Measurements from ENCODE around the gene ATXN10. TPM values are rescaled to one million over a fixed set of nuclear protein-coding genes. Genes with fewer than 3 reads are reported as not detected.

ATXN10 gene
- total and polyA plus RNA-seq, 2 of the 8 experiments (the other 6 are each of a cell fraction or from before 2014, with no cell fraction given) = 134 to 210 TPM

- no peak overlapping the region for H2BK15ac ChIP-seq (ENCODE audit: low read length)
- no peak overlapping the region for H3K23ac ChIP-seq (ENCODE audit: insufficient read length)
- 91% methylated on average over 2 of the region's 2 CpGs; no CpG with 5 or more reads in 1 of the 2 experiments for WGBS, 2 experiments (ENCODE audit: extremely low coverage in 1 of 2, insufficient coverage in 1 of 2, insufficient read length in 1 of 2, insufficient replicate concordance in 2 of 2, low coverage in 1 of 2, low lambda C conversion rate in 2 of 2, missing lambda C conversion rate in 1 of 2)
- ChIA-PET CTCF (ENCODE audit: partially characterized antibody) (interaction anchor here (0.9 kb wide), 1 partner anchor 31 kb away, joined by 3 read pairs; no protein-coding TSS in a partner anchor), POLR2A (ENCODE audit: partially characterized antibody) (no interaction called here)
- H3K27me3 ChIP-seq (replicated peaks in 1 of 4; ENCODE audit: control insufficient read depth in 3 of 4, extremely low read depth in 1 of 4, insufficient read depth in 3 of 4, low read length in 3 of 4) = no peaks in the 10 kb centered on the region
- peaks cover 2 to 5% of the 10 kb centered on the region in 2 experiments for H4K20me1 ChIP-seq (replicated peaks in 1 of 2; ENCODE audit: control insufficient read depth in 1 of 2, insufficient read depth in 2 of 2, low read length in 2 of 2)
- no peaks in the 10 kb centered on the region for H3K23me2 ChIP-seq (ENCODE audit: low read depth, low read length)
- no peak overlapping the region for H2BK120ac ChIP-seq (replicated peaks; ENCODE audit: low read depth, low read length)
- no peak overlapping the region for H3K18ac ChIP-seq (ENCODE audit: extremely low read depth, low read length)
- peaks cover 5% of the 10 kb centered on the region for H3K79me1 ChIP-seq (ENCODE audit: low read depth, low read length)
- H3K4me3 ChIP-seq (ENCODE audit: extremely low read depth in 1 of 4, insufficient read depth in 2 of 4, low read depth in 3 of 4, low read length in 4 of 4) = no peak overlapping the region
- H3K9ac ChIP-seq (replicated peaks in 1 of 4; ENCODE audit: extremely low read depth in 1 of 4, low read depth in 3 of 4, low read length in 3 of 4) = no peak overlapping the region
- H3K4me2 ChIP-seq (ENCODE audit: insufficient read depth in 1 of 2, low read depth in 2 of 2, low read length in 2 of 2) = no peak overlapping the region
- H2AK5ac ChIP-seq (ENCODE audit: low read depth, low read length) = no peak overlapping the region
- no peak overlapping the region for H4K5ac ChIP-seq (ENCODE audit: insufficient read length, low read depth, low read length)
- no peak overlapping the region for H3K56ac ChIP-seq (replicated peaks; ENCODE audit: insufficient read length, low read depth, low read length)
- H2BK5ac ChIP-seq (ENCODE audit: low read depth, low read length) = no peak overlapping the region
- no peak overlapping the region for H2AFZ ChIP-seq (ENCODE audit: low read length)
- H4K91ac ChIP-seq (replicated peaks; ENCODE audit: insufficient read length, low read length) = no peak overlapping the region
- no peaks in the 10 kb centered on the region for H3K4me1 ChIP-seq (replicated peaks in 1 of 4; ENCODE audit: control insufficient read depth in 3 of 4, insufficient read depth in 4 of 4, low read length in 3 of 4)
- H3K14ac ChIP-seq (ENCODE audit: insufficient read length) = no peak overlapping the region
- no peak for DNase-seq (ENCODE audit: low read depth in 1 of 2, low spot score in 2 of 2)
- H4K8ac ChIP-seq (ENCODE audit: extremely low read depth, insufficient read depth, low read length) = no peak overlapping the region
- H2BK20ac ChIP-seq (ENCODE audit: low read length) = no peak overlapping the region
- H3K4ac ChIP-seq (replicated peaks; ENCODE audit: insufficient read length, low read depth, low read length) = no peak overlapping the region
- no peaks in the 10 kb centered on the region for H3K9me3 ChIP-seq (ENCODE audit: insufficient read depth in 2 of 2, low read depth in 1 of 2, low read length in 1 of 2)
- TF ChIP-seq NANOG (IDR thresholded peaks at IDR 0.05; ENCODE audit: insufficient read depth, low read depth, low read length, poor library complexity, severe bottlenecking) (no peak), TAF7 (optimal IDR thresholded peaks at IDR 0.05; ENCODE audit: borderline replicate concordance, low read depth, low read length) (no peak), ASH2L (IDR thresholded peaks at IDR 0.05; ENCODE audit: low read length) (no peak), BACH1 (IDR thresholded peaks at IDR 0.05; ENCODE audit: low read length) (no peak)
- peaks cover 0 to 53% of the 10 kb centered on the region in 2 experiments; a peak in 3 of 4 replicates for H3K79me2 ChIP-seq (ENCODE audit: control insufficient read depth in 1 of 2, insufficient read depth in 2 of 2, low read length in 2 of 2)
- no peak for FAIRE-seq
- H3K36me3 ChIP-seq (ENCODE audit: control insufficient read depth in 2 of 4, insufficient read depth in 4 of 4, low read length in 3 of 4) = peaks cover 3 to 20% (median 7%) of the 10 kb centered on the region in 4 experiments; a peak in 4 of 8 replicates
- H2BK12ac ChIP-seq (ENCODE audit: low read depth, low read length) = no peak overlapping the region
- H3K27ac ChIP-seq (ENCODE audit: low read depth, low read length) = no peak overlapping the region
Observed at GRCh38 chr22:45726081-45726480, 54.4 kb downstream of the ATXN10 start.

Data from H1 (cell line).